ENCODE measurements around the gene BRIX1. TPM values are rescaled to one million over a fixed set of nuclear protein-coding genes. Genes with fewer than 3 reads are reported as not detected.

The BRIX1 gene
- total and polyA plus RNA-seq, 2 experiments from 2014 or later = 14.4 to 30.9 TPM

DNA sequence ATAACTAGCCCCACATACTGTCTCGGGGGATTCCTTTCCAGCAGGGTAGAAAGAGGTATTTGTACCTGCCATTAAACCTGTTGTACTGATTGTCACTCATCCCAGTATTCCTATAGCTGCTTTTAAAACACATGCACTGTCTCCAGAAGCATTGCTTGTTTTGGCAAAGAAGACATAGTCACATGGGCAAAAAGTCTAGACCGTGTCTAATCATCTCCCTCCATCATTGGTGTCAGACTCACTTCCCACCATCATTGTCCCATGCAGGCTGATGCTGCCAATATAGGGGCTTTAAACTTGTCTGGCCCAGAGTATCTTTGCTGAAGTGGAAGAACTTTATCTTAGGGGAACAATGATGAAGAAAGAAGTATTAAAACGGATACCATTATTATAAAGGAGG lies 26.4 kb downstream of the BRIX1 start:
- H3K27ac ChIP-seq = no peak overlapping the region
- H3K27me3 ChIP-seq = no peaks in the 10 kb centered on the region
- no peak overlapping the region for H3K4me3 ChIP-seq
- no peaks in the 10 kb centered on the region for H3K4me1 ChIP-seq (ENCODE audit: low read depth)
- TF ChIP-seq, protein P1, sequence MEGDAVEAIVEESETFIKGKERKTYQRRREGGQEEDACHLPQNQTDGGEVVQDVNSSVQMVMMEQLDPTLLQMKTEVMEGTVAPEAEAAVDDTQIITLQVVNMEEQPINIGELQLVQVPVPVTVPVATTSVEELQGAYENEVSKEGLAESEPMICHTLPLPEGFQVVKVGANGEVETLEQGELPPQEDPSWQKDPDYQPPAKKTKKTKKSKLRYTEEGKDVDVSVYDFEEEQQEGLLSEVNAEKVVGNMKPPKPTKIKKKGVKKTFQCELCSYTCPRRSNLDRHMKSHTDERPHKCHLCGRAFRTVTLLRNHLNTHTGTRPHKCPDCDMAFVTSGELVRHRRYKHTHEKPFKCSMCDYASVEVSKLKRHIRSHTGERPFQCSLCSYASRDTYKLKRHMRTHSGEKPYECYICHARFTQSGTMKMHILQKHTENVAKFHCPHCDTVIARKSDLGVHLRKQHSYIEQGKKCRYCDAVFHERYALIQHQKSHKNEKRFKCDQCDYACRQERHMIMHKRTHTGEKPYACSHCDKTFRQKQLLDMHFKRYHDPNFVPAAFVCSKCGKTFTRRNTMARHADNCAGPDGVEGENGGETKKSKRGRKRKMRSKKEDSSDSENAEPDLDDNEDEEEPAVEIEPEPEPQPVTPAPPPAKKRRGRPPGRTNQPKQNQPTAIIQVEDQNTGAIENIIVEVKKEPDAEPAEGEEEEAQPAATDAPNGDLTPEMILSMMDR (IDR thresholded peaks at IDR 0.05; ENCODE audit: low read depth, low read length) = no peak
- DNase-seq (ENCODE audit: low read depth in 1 of 2, low spot score in 1 of 2) = no peak
- peaks cover 58% of the 10 kb centered on the region for H3K36me3 ChIP-seq
- H3K9me3 ChIP-seq (ENCODE audit: low read depth) = no peaks in the 10 kb centered on the region

DNA sequence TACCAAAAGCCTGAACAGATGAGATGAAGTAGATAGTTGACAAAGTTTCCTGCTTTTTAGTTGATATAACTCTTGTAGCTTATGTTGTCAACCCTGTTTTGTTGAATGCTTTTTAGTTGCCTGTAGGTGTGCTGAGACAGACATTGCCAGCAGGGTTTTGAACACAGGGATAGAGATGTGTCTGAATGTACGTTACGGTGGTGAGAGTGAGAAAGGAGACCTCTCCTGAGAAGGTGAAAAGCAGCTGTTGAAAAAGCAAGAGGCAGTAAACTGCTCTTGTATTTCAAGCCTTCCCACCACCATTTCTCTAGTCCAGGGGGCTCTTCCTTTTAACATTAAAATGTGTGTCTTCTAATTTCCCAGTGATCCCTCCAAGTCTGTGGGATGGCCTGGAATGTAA lies 28.5 kb downstream of the BRIX1 start:
- H3K36me3 ChIP-seq = peaks cover 49% of the 10 kb centered on the region
- H3K27me3 ChIP-seq = no peaks in the 10 kb centered on the region
- no peak overlapping the region for H3K27ac ChIP-seq
- no peaks in the 10 kb centered on the region for H3K9me3 ChIP-seq (ENCODE audit: low read depth)
- no peaks in the 10 kb centered on the region for H3K4me1 ChIP-seq (ENCODE audit: low read depth)
- no peak overlapping the region for H3K4me3 ChIP-seq
- DNase-seq (ENCODE audit: low read depth in 1 of 2, low spot score in 1 of 2) = no peak
- TF ChIP-seq, protein P1 (IDR thresholded peaks at IDR 0.05; ENCODE audit: low read depth, low read length) = no peak

DNA sequence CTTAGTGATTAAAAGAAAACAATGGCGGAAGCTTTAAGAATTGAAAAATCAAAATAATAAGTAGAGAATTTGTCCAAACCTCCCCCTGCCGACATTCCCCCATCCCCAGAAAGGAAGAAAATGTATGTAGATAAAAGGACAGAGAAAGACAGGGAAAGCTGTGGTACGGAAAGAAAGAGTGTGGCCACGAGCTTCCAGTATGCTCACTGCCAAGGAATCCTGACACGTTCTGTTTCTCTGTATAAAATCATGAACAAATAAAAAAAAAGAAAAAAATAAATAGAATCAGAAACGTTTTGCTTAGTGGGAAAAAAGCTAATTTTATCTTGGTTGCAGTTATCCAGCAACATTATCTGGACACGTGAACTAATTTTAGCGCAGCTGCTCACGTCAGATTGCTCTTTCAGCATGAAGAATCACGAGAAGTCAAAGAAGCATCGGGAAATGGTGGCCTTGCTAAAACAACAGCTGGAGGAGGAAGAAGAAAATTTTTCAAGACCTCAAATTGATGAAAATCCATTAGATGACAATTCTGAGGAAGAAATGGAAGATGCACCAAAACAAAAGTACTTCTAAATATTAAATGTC lies 29.0 kb downstream of the BRIX1 start:
- DNase-seq (ENCODE audit: low read depth in 1 of 2, low spot score in 1 of 2) = no peak
- no peak overlapping the region for H3K4me3 ChIP-seq
- H3K27ac ChIP-seq = no peak overlapping the region
- H3K4me1 ChIP-seq (ENCODE audit: low read depth) = no peaks in the 10 kb centered on the region
- no peaks in the 10 kb centered on the region for H3K27me3 ChIP-seq
- H3K36me3 ChIP-seq = peaks cover 51% of the 10 kb centered on the region
- H3K9me3 ChIP-seq (ENCODE audit: low read depth) = no peaks in the 10 kb centered on the region
- TF ChIP-seq, protein P1 (IDR thresholded peaks at IDR 0.05; ENCODE audit: low read depth, low read length) = no peak

DNA sequence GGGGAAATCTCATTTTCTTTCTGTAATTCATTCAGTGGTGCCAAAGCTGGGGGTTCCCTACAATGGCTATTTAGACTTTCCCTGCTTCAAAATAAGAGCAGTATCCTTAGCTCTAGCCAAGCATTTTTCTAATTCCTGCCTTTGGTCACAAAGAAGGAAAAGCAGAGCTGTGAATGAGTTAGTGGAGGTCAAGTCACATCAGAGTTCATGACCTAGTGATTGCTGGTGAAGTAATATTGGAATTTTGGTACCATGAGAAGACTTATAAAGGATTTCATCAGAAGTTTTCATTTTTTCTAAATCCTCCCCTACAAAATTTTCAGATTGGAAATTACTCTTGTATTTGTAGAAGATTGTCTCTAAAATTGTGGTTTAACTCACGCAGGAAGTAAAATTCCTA lies 41.8 kb downstream of the BRIX1 start:
- Histone ChIP-seq H3K36me3 (peaks cover 31% of the 10 kb centered on the region), H3K9me3 (ENCODE audit: low read depth) (no peaks in the 10 kb centered on the region), H3K27ac (peak overlapping the region; percentile 43)

DNA sequence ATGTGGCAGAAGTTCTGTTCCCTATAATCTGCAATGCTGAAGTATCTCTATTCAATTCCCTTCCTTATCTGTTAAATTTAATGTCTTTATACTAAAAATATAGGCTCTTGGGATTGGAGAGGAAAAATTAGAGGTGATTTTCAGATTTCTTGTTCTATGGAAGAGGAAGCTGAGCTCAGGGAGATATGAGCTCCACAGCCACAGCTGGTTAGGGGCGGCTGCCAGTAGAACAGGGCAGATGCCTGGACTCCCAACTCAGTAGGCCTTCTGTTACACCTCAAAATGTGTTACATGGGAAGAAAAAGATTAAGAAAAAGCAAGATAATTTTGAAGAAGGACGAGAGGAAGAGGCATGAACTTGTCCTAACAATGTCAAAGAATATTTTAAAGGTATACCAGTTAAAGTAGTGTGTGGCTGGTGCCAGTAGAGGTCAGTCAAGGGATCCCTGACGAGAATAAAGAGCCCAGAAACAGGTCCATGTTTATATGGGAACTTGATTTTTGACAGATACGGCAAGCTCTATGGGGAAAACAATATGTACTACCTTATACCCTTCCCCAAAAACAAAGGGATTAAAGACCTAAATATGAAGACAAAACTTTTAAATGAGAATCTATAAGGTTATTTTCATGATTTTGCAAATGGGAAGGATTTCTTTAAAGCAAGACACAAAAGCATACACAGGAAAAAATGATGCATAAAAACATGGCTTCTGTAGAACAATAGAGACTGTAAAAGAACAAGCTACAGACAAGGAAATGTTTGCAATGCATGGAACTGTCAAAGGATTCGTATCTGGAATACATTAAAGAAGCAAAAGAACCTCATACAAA lies 42.6 kb downstream of the BRIX1 start:
- peak; percentile 37 to 45 for DNase-seq (ENCODE audit: low read depth in 1 of 2, low spot score in 1 of 2)

More for the DNA sequence above, 41.8 kb downstream of the BRIX1 start:
- TF ChIP-seq, protein P1 (IDR thresholded peaks at IDR 0.05; ENCODE audit: low read depth, low read length) = no peak
- DNase-seq (ENCODE audit: low read depth in 1 of 2, low spot score in 1 of 2) = peak in 1 of 2 donors; percentile 20
- Histone ChIP-seq H3K4me3 (no peak overlapping the region), H3K27me3 (no peaks in the 10 kb centered on the region), H3K4me1 (ENCODE audit: low read depth) (no peaks in the 10 kb centered on the region)

More for the DNA sequence above, 42.6 kb downstream of the BRIX1 start:
- H3K4me1 ChIP-seq (ENCODE audit: low read depth) = no peaks in the 10 kb centered on the region
- H3K27me3 ChIP-seq = no peaks in the 10 kb centered on the region
- H3K36me3 ChIP-seq = peaks cover 25% of the 10 kb centered on the region
- TF ChIP-seq, protein P1 (IDR thresholded peaks at IDR 0.05; ENCODE audit: low read depth, low read length) = peak; percentile 67
- peak overlapping the region; percentile 43 for H3K27ac ChIP-seq
- H3K4me3 ChIP-seq = no peak overlapping the region
- H3K9me3 ChIP-seq (ENCODE audit: low read depth) = no peaks in the 10 kb centered on the region

Measured in cardiac muscle cell (in vitro differentiated cells and primary cell).